Lung (tissue), 12 donors: ENCODE data around the gene HNRNPH2. TPM values are rescaled to one million over a fixed set of nuclear protein-coding genes. Genes with fewer than 3 reads are reported as not detected.

Source experiments
- ATAC-seq: fragments of 200-7000 bp; cut with Tn5 transposase; one replicate; pipeline ENCODE4 v1.9.1; 2020; ENCODE audit warnings: moderate number of reproducible peaks; ENCODE audit not compliant: insufficient read depth, low FRiP score
- DNase-seq, 3 donors: peaks; one replicate each; pipeline ENCODE4 v3.0.0-alpha.2; 2013 to 2017
- H3K27ac ChIP-seq, 2 donors: one replicate each; pipeline ENCODE4 v1.5.1; 2013; ENCODE audit warnings: mild to moderate bottlenecking in 2 of 2, moderate library complexity in 2 of 2, control low read depth in 1 of 2, inconsistent platforms in 1 of 2, low read depth in 1 of 2, low read length in 1 of 2
- H3K27me3 ChIP-seq, 3 donors: one replicate each; pipeline ENCODE4 v1.5.1; 2013; ENCODE audit warnings: low read length in 2 of 3; ENCODE audit not compliant: control insufficient read depth in 3 of 3, insufficient read depth in 3 of 3
- H3K36me3 ChIP-seq, 4 donors: one replicate each; pipeline ENCODE4 v1.5.1; 2013; ENCODE audit warnings: low read length in 4 of 4, mild to moderate bottlenecking in 1 of 4, moderate library complexity in 1 of 4; ENCODE audit not compliant: control insufficient read depth in 4 of 4, insufficient read depth in 4 of 4
- H3K4me1 ChIP-seq, 5 donors: one replicate each; pipeline ENCODE4 v1.5.1; 2013; ENCODE audit warnings: low read length in 5 of 5, mild to moderate bottlenecking in 2 of 5, moderate library complexity in 1 of 5; ENCODE audit not compliant: control insufficient read depth in 5 of 5, insufficient read depth in 5 of 5
- H3K4me3 ChIP-seq: one replicate; pipeline ENCODE4 v1.5.1; 2013; ENCODE audit warnings: mild to moderate bottlenecking, control low read depth, moderate library complexity
- H3K9ac ChIP-seq, 2 donors: one replicate each; pipeline ENCODE4 v1.5.1; 2013; ENCODE audit warnings: low read length in 2 of 2, control low read depth in 1 of 2; ENCODE audit not compliant: insufficient read depth in 1 of 2
- H3K9me3 ChIP-seq, 4 donors: one replicate each; pipeline ENCODE4 v1.5.1; 2013; ENCODE audit warnings: low read length in 3 of 4, mild to moderate bottlenecking in 1 of 4, moderate library complexity in 1 of 4; ENCODE audit not compliant: control insufficient read depth in 4 of 4, insufficient read depth in 3 of 4
- CTCF ChIP-seq: IDR thresholded peaks from 2 replicates; pipeline ENCODE4 v1.5.1; 2012; ENCODE audit warnings: mild to moderate bottlenecking; ENCODE audit errors: control extremely low read depth, extremely low read depth
- WGBS, 2 donors: extraction: QIAGEN DNeasy Blood & Tissue Kit; methylation state at CpG; one replicate each; pipeline ENCODE4 v1.1.7; 2013; 5-methylcytosine and 5-hydroxymethylcytosine counted together
- polyA plus RNA-seq, 2 donors: library from polyadenylated mRNA; stranded (reverse); fragments of 200-250 nt; gene quantifications; one replicate each; pipeline ENCODE4 v1.2.1, GENCODE V29; 2013
- total RNA-seq, 2 donors: library from RNA; depleted of rRNA in 1 of 2; stranded (reverse); fragments of >200 nt in 1 of 2; gene quantifications; one replicate each; pipeline ENCODE4 v1.2.1, GENCODE V29; 2014 to 2021
- donor health status: control.
- donor health status: control.
- donor health status: Bipolar disorder and iron deficiency.
- donor health status: healthy.
- donor health status: DM: yes; HTN: yes; CAD: no.

The HNRNPH2 gene
- total and polyA plus RNA-seq, 4 donors, result 38.0 to 102 (median 72.7) TPM

DNA sequence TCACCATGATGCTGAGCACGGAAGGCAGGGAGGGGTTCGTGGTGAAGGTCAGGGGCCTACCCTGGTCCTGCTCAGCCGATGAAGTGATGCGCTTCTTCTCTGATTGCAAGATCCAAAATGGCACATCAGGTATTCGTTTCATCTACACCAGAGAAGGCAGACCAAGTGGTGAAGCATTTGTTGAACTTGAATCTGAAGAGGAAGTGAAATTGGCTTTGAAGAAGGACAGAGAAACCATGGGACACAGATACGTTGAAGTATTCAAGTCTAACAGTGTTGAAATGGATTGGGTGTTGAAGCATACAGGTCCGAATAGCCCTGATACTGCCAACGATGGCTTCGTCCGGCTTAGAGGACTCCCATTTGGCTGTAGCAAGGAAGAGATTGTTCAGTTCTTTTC, 4.0 kb downstream of the HNRNPH2 start:
- ATAC-seq, result no peak
- no peak for TF ChIP-seq CTCF
- DNase-seq, result no peak
- Histone ChIP-seq H3K4me1 (peaks cover 0 to 6% (median 0%) of the 10 kb centered on the region in 5 donors), H3K9me3 (no peaks in the 10 kb centered on the region), H3K4me3 (no peak overlapping the region), H3K27me3 (peaks cover 0 to 5% (median 0%) of the 10 kb centered on the region in 3 donors), H3K36me3 (peaks cover 0 to 5% (median 2%) of the 10 kb centered on the region in 4 donors), H3K9ac (no peak overlapping the region), H3K27ac (no peak overlapping the region)
- WGBS, 2 donors, result 75 to 79% methylated on average over 10 of the region's 10 CpGs

GRCh38 chrX:101415180-101416145, 7.4 kb downstream of the HNRNPH2 start:
- peaks cover 0 to 4% (median 0%) of the 10 kb centered on the region in 5 donors for H3K4me1 ChIP-seq
- H3K27ac ChIP-seq, result peak overlapping the region in 1 of 2 donors; percentile 2
- peak overlapping the region in 1 of 2 donors; percentile 62 for H3K9ac ChIP-seq
- H3K27me3 ChIP-seq, result peaks cover 0 to 8% (median 4%) of the 10 kb centered on the region in 3 donors
- DNase-seq (peak; percentile 27 to 88 (median 83)), ATAC-seq (no peak)
- TF ChIP-seq CTCF, result peak; percentile 72
- no peak overlapping the region for H3K4me3 ChIP-seq
- 46 to 59% methylated on average over 12 of the region's 12 CpGs for WGBS, 2 donors
- peaks cover 0 to 6% (median 3%) of the 10 kb centered on the region in 4 donors for H3K36me3 ChIP-seq
- no peaks in the 10 kb centered on the region for H3K9me3 ChIP-seq

DNA sequence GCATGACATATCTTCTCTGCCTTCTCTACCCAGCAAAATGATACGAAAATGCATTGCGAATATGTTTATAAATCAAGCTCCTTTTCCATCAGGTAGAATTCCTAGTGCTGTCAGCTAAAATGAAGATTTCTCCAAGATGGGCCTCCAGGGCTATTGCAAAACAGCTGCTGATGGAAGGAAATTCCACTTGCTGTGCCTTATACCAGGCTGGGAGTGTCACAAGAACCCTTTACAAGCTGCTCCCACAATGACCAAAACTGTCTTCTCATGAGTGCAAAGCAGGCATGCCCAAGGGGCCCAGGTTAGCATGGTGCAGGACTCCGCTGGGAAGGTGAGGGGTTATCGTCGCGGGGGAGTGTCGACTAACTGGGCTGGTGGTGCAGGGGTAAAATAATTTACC, 8.7 kb downstream of the HNRNPH2 start:
- H3K9me3 ChIP-seq, result no peaks in the 10 kb centered on the region
- no peak overlapping the region for H3K9ac ChIP-seq
- peaks cover 0 to 11% (median 4%) of the 10 kb centered on the region in 3 donors for H3K27me3 ChIP-seq
- 78 to 98% methylated on average over 7 of the region's 7 CpGs for WGBS, 2 donors
- no peak overlapping the region for H3K27ac ChIP-seq
- H3K4me3 ChIP-seq, result no peak overlapping the region
- DNase-seq (no peak), ATAC-seq (no peak)
- H3K4me1 ChIP-seq, result no peaks in the 10 kb centered on the region
- TF ChIP-seq CTCF, result no peak
- peaks cover 0 to 6% (median 3%) of the 10 kb centered on the region in 4 donors for H3K36me3 ChIP-seq
